Measurements from ENCODE around the gene KNDC1. TPM values are rescaled to one million over a fixed set of nuclear protein-coding genes. Genes with fewer than 3 reads are reported as not detected.

KNDC1 gene
- total RNA-seq, 5 donors from 2014 or later (not counting 1 experiment from before 2014, with no cell fraction given), result 0.09 to 1.2 (median 0.35) TPM

GRCh38 chr10:133129071-133129858, 30.8 kb upstream of the KNDC1 start:
- no peak overlapping the region for H3K27ac ChIP-seq (ENCODE audit: low read length)
- H3K36me3 ChIP-seq (ENCODE audit: control insufficient read depth in 2 of 2, extremely low read depth in 1 of 2, insufficient read depth in 1 of 2, low read length in 1 of 2), result no peaks in the 10 kb centered on the region
- no peaks in the 10 kb centered on the region for H3K9me3 ChIP-seq
- ChIA-PET POLR2A (no interaction called here), CTCF (no interaction called here)
- H3K4me3 ChIP-seq (ENCODE audit: control insufficient read depth in 1 of 2, extremely low read depth in 1 of 2, low read length in 1 of 2), result no peak overlapping the region
- ATAC-seq (replicated peaks in 1 of 4), result no peak
- Mint-ChIP-seq H3K36me3 (no peaks in the 10 kb centered on the region), H3K9me3 (no peaks in the 10 kb centered on the region), H3K4me3 (no peak overlapping the region), H3K4me1 (peaks cover 0 to 6% (median 2%) of the 10 kb centered on the region in 3 donors), H3K27ac (no peak overlapping the region), H3K27me3 (peaks cover 13 to 15% of the 10 kb centered on the region in 2 donors)
- WGBS (ENCODE audit: insufficient coverage), result 89% methylated on average over 26 of the region's 39 CpGs
- H3K27me3 ChIP-seq (replicated peaks in 1 of 2; ENCODE audit: control insufficient read depth in 2 of 2, extremely low read depth in 1 of 2, insufficient read depth in 2 of 2, low read length in 1 of 2), result peaks cover 0 to 23% of the 10 kb centered on the region in 2 experiments
- peak in 1 of 35 experiments; percentile 7 for DNase-seq
- no peaks in the 10 kb centered on the region for H3K4me1 ChIP-seq (ENCODE audit: control insufficient read depth in 1 of 2, extremely low read depth in 1 of 2, insufficient read depth in 2 of 2, low read length in 2 of 2)

GRCh38 chr10:133129859-133130495, 30.0 kb upstream of the KNDC1 start:
- Mint-ChIP-seq H3K4me3 (no peak overlapping the region), H3K4me1 (peaks cover 0 to 3% (median 2%) of the 10 kb centered on the region in 3 donors), H3K27me3 (peaks cover 9 to 11% of the 10 kb centered on the region in 2 donors), H3K27ac (no peak overlapping the region), H3K9me3 (no peaks in the 10 kb centered on the region), H3K36me3 (no peaks in the 10 kb centered on the region)
- H3K4me3 ChIP-seq (ENCODE audit: control insufficient read depth in 1 of 2, extremely low read depth in 1 of 2, low read length in 1 of 2), result no peak overlapping the region
- H3K36me3 ChIP-seq (ENCODE audit: control insufficient read depth in 2 of 2, extremely low read depth in 1 of 2, insufficient read depth in 1 of 2, low read length in 1 of 2), result no peaks in the 10 kb centered on the region
- ChIA-PET CTCF (no interaction called here), POLR2A (no interaction called here)
- peaks cover 0 to 18% of the 10 kb centered on the region in 2 experiments for H3K27me3 ChIP-seq (replicated peaks in 1 of 2; ENCODE audit: control insufficient read depth in 2 of 2, extremely low read depth in 1 of 2, insufficient read depth in 2 of 2, low read length in 1 of 2)
- no peak overlapping the region for H3K27ac ChIP-seq (ENCODE audit: low read length)
- no peak for ATAC-seq (replicated peaks in 1 of 4)
- DNase-seq, result peak in 1 of 35 experiments; percentile 9
- H3K4me1 ChIP-seq (ENCODE audit: control insufficient read depth in 1 of 2, extremely low read depth in 1 of 2, insufficient read depth in 2 of 2, low read length in 2 of 2), result no peaks in the 10 kb centered on the region
- no peaks in the 10 kb centered on the region for H3K9me3 ChIP-seq
- WGBS (ENCODE audit: insufficient coverage), result 83% methylated on average over 15 of the region's 20 CpGs

- 91% methylated on average over 11 of the region's 11 CpGs for WGBS (ENCODE audit: insufficient coverage)
- Histone ChIP-seq H3K27ac (ENCODE audit: low read length) (no peak overlapping the region), H3K9me3 (no peaks in the 10 kb centered on the region), H3K27me3 (replicated peaks in 1 of 2; ENCODE audit: control insufficient read depth in 2 of 2, extremely low read depth in 1 of 2, insufficient read depth in 2 of 2, low read length in 1 of 2) (peaks cover 0 to 17% of the 10 kb centered on the region in 2 experiments), H3K36me3 (ENCODE audit: control insufficient read depth in 2 of 2, extremely low read depth in 1 of 2, insufficient read depth in 1 of 2, low read length in 1 of 2) (no peaks in the 10 kb centered on the region), H3K4me1 (ENCODE audit: control insufficient read depth in 1 of 2, extremely low read depth in 1 of 2, insufficient read depth in 2 of 2, low read length in 2 of 2) (no peaks in the 10 kb centered on the region), H3K4me3 (ENCODE audit: control insufficient read depth in 1 of 2, extremely low read depth in 1 of 2, low read length in 1 of 2) (no peak overlapping the region)
- Mint-ChIP-seq H3K27ac (no peak overlapping the region), H3K4me3 (no peak overlapping the region), H3K36me3 (no peaks in the 10 kb centered on the region), H3K4me1 (peaks cover 0 to 3% (median 0%) of the 10 kb centered on the region in 3 donors), H3K27me3 (peaks cover 5 to 6% of the 10 kb centered on the region in 2 donors), H3K9me3 (no peaks in the 10 kb centered on the region)
- ATAC-seq (replicated peaks in 1 of 4) (no peak), DNase-seq (no peak)
- ChIA-PET POLR2A (no interaction called here), CTCF (no interaction called here)
Measured at GRCh38 chr10:133130602-133131001, 29.4 kb upstream of the KNDC1 start.

GRCh38 chr10:133131053-133131452, 29.0 kb upstream of the KNDC1 start:
- Histone ChIP-seq H3K36me3 (ENCODE audit: control insufficient read depth in 2 of 2, extremely low read depth in 1 of 2, insufficient read depth in 1 of 2, low read length in 1 of 2) (no peaks in the 10 kb centered on the region), H3K4me1 (ENCODE audit: control insufficient read depth in 1 of 2, extremely low read depth in 1 of 2, insufficient read depth in 2 of 2, low read length in 2 of 2) (no peaks in the 10 kb centered on the region), H3K9me3 (no peaks in the 10 kb centered on the region), H3K4me3 (ENCODE audit: control insufficient read depth in 1 of 2, extremely low read depth in 1 of 2, low read length in 1 of 2) (no peak overlapping the region), H3K27me3 (replicated peaks in 1 of 2; ENCODE audit: control insufficient read depth in 2 of 2, extremely low read depth in 1 of 2, insufficient read depth in 2 of 2, low read length in 1 of 2) (peaks cover 0 to 12% of the 10 kb centered on the region in 2 experiments), H3K27ac (ENCODE audit: low read length) (no peak overlapping the region)
- CTCF ChIA-PET, result no interaction called here
- no peak for ATAC-seq (replicated peaks in 1 of 4)
- no peaks in the 10 kb centered on the region for H3K9me3 Mint-ChIP-seq
- H3K4me1 Mint-ChIP-seq, result peaks cover 0 to 3% (median 0%) of the 10 kb centered on the region in 3 donors
- no peak for DNase-seq
- H3K4me3 Mint-ChIP-seq, result no peak overlapping the region
- H3K27ac Mint-ChIP-seq, result no peak overlapping the region
- 83% methylated on average over 16 of the region's 18 CpGs for WGBS (ENCODE audit: insufficient coverage)
- peaks cover under 1 to 2% of the 10 kb centered on the region in 2 donors for H3K27me3 Mint-ChIP-seq
- H3K36me3 Mint-ChIP-seq, result no peaks in the 10 kb centered on the region
- POLR2A ChIA-PET, result no interaction called here

GRCh38 chr10:133131734-133132472, 28.1 kb upstream of the KNDC1 start:
- H3K4me1 ChIP-seq (ENCODE audit: control insufficient read depth in 1 of 2, extremely low read depth in 1 of 2, insufficient read depth in 2 of 2, low read length in 2 of 2), result no peaks in the 10 kb centered on the region
- H3K27me3 ChIP-seq (replicated peaks in 1 of 2; ENCODE audit: control insufficient read depth in 2 of 2, extremely low read depth in 1 of 2, insufficient read depth in 2 of 2, low read length in 1 of 2), result peaks cover 0 to 5% of the 10 kb centered on the region in 2 experiments
- peaks cover 0 to 3% (median 0%) of the 10 kb centered on the region in 3 donors for H3K4me1 Mint-ChIP-seq
- H3K36me3 Mint-ChIP-seq, result no peaks in the 10 kb centered on the region
- ChIA-PET POLR2A (no interaction called here), CTCF (no interaction called here)
- no peak overlapping the region for H3K4me3 Mint-ChIP-seq
- no peaks in the 10 kb centered on the region for H3K9me3 Mint-ChIP-seq
- 86% methylated on average over 41 of the region's 41 CpGs for WGBS (ENCODE audit: insufficient coverage)
- no peak overlapping the region for H3K27ac ChIP-seq (ENCODE audit: low read length)
- no peak for ATAC-seq (replicated peaks in 1 of 4)
- no peaks in the 10 kb centered on the region for H3K27me3 Mint-ChIP-seq
- no peak overlapping the region for H3K4me3 ChIP-seq (ENCODE audit: control insufficient read depth in 1 of 2, extremely low read depth in 1 of 2, low read length in 1 of 2)
- no peak for DNase-seq
- no peaks in the 10 kb centered on the region for H3K36me3 ChIP-seq (ENCODE audit: control insufficient read depth in 2 of 2, extremely low read depth in 1 of 2, insufficient read depth in 1 of 2, low read length in 1 of 2)
- no peaks in the 10 kb centered on the region for H3K9me3 ChIP-seq
- H3K27ac Mint-ChIP-seq, result no peak overlapping the region

- Histone ChIP-seq H3K4me1 (ENCODE audit: control insufficient read depth in 1 of 2, extremely low read depth in 1 of 2, insufficient read depth in 2 of 2, low read length in 2 of 2) (no peaks in the 10 kb centered on the region), H3K36me3 (ENCODE audit: control insufficient read depth in 2 of 2, extremely low read depth in 1 of 2, insufficient read depth in 1 of 2, low read length in 1 of 2) (no peaks in the 10 kb centered on the region), H3K27ac (ENCODE audit: low read length) (no peak overlapping the region), H3K9me3 (no peaks in the 10 kb centered on the region), H3K4me3 (ENCODE audit: control insufficient read depth in 1 of 2, extremely low read depth in 1 of 2, low read length in 1 of 2) (no peak overlapping the region), H3K27me3 (replicated peaks in 1 of 2; ENCODE audit: control insufficient read depth in 2 of 2, extremely low read depth in 1 of 2, insufficient read depth in 2 of 2, low read length in 1 of 2) (no peaks in the 10 kb centered on the region)
- no peak overlapping the region for H3K27ac Mint-ChIP-seq
- POLR2A ChIA-PET, result no interaction called here
- H3K9me3 Mint-ChIP-seq, result no peaks in the 10 kb centered on the region
- no peak overlapping the region for H3K4me3 Mint-ChIP-seq
- H3K4me1 Mint-ChIP-seq, result peaks cover 0 to 3% (median 0%) of the 10 kb centered on the region in 3 donors
- CTCF ChIA-PET, result no interaction called here
- no peaks in the 10 kb centered on the region for H3K27me3 Mint-ChIP-seq
- H3K36me3 Mint-ChIP-seq, result no peaks in the 10 kb centered on the region
- 94% methylated on average over 25 of the region's 26 CpGs for WGBS (ENCODE audit: insufficient coverage)
- no peak for DNase-seq
- no peak for ATAC-seq (replicated peaks in 1 of 4)
Measured at GRCh38 chr10:133132473-133133291, 27.3 kb upstream of the KNDC1 start.
